ENCODE results near the gene UST. TPM values are rescaled to one million over a fixed set of nuclear protein-coding genes. Genes with fewer than 3 reads are reported as not detected.

The UST gene
- total and polyA plus RNA-seq, 2 of the 8 experiments (the other 6 are each of a cell fraction or from before 2014, with no cell fraction given): 13.5 to 34.5 TPM

GRCh38 chr6:149028767-149029405 is 282.1 kb downstream of the UST start:
- H3K27me3 ChIP-seq (replicated peaks in 1 of 4; ENCODE audit: control insufficient read depth in 3 of 4, extremely low read depth in 1 of 4, insufficient read depth in 3 of 4, low read length in 3 of 4): no peaks in the 10 kb centered on the region
- FAIRE-seq (peak; percentile 62), DNase-seq (ENCODE audit: low read depth in 1 of 2, low spot score in 2 of 2) (no peak)
- no peak overlapping the region for H2AFZ ChIP-seq (ENCODE audit: low read length)
- H2BK12ac ChIP-seq (ENCODE audit: low read depth, low read length): no peak overlapping the region
- H3K56ac ChIP-seq (replicated peaks; ENCODE audit: insufficient read length, low read depth, low read length): no peak overlapping the region
- no peak overlapping the region for H2BK20ac ChIP-seq (ENCODE audit: low read length)
- H3K79me2 ChIP-seq (ENCODE audit: control insufficient read depth in 1 of 2, insufficient read depth in 2 of 2, low read length in 2 of 2): no peaks in the 10 kb centered on the region
- H3K14ac ChIP-seq (ENCODE audit: insufficient read length): no peak overlapping the region
- H3K9ac ChIP-seq (replicated peaks in 1 of 4; ENCODE audit: extremely low read depth in 1 of 4, low read depth in 3 of 4, low read length in 3 of 4): no peak overlapping the region
- no peak overlapping the region for H4K8ac ChIP-seq (ENCODE audit: extremely low read depth, insufficient read depth, low read length)
- H2BK15ac ChIP-seq (ENCODE audit: low read length): no peak overlapping the region
- no peak overlapping the region for H2BK5ac ChIP-seq (ENCODE audit: low read depth, low read length)
- H3K4me2 ChIP-seq (ENCODE audit: insufficient read depth in 1 of 2, low read depth in 2 of 2, low read length in 2 of 2): no peak overlapping the region
- H3K27ac ChIP-seq (ENCODE audit: low read depth, low read length): no peak overlapping the region
- H3K9me3 ChIP-seq (ENCODE audit: insufficient read depth in 2 of 2, low read depth in 1 of 2, low read length in 1 of 2): no peaks in the 10 kb centered on the region
- H3K23ac ChIP-seq (ENCODE audit: insufficient read length): no peak overlapping the region
- H3K79me1 ChIP-seq (ENCODE audit: low read depth, low read length): no peaks in the 10 kb centered on the region
- no peak overlapping the region for H4K91ac ChIP-seq (replicated peaks; ENCODE audit: insufficient read length, low read length)
- ChIA-PET CTCF (ENCODE audit: partially characterized antibody) (interaction anchor here (0.6 to 6.2 kb wide), 41 partner anchors 8 to 708 kb away, joined by 3 to 52 read pairs (median 4); no protein-coding TSS in a partner anchor), POLR2A (ENCODE audit: partially characterized antibody) (interaction anchor here (0.8 to 1.2 kb wide), 2 partner anchors 14 to 38 kb away, joined by 3 read pairs; no protein-coding TSS in a partner anchor)
- H2AK5ac ChIP-seq (ENCODE audit: low read depth, low read length): no peak overlapping the region
- H3K4me3 ChIP-seq (ENCODE audit: extremely low read depth in 1 of 4, insufficient read depth in 2 of 4, low read depth in 3 of 4, low read length in 4 of 4): no peak overlapping the region
- H4K20me1 ChIP-seq (replicated peaks in 1 of 2; ENCODE audit: control insufficient read depth in 1 of 2, insufficient read depth in 2 of 2, low read length in 2 of 2): no peaks in the 10 kb centered on the region
- TF ChIP-seq CTCF (IDR thresholded peaks at IDR 0.05; ENCODE audit: control extremely low read depth in 1 of 3, insufficient read depth in 1 of 3, low read depth in 1 of 3, low read length in 3 of 3) (peak in 2 of 3 experiments; percentile 47 to 63; a peak in 2 of 4 replicates), SP2 (IDR thresholded peaks at IDR 0.05; ENCODE audit: low read length) (no peak), RAD21 (IDR thresholded peaks at IDR 0.05 in 1 of 2, conservative IDR thresholded peaks at IDR 0.05 in 1 of 2; ENCODE audit: low read depth in 2 of 2, low read length in 2 of 2) (peak; percentile 77 to 80)
- peaks cover 0 to 4% (median under 1%) of the 10 kb centered on the region in 4 experiments; a peak in 1 of 8 replicates for H3K36me3 ChIP-seq (ENCODE audit: control insufficient read depth in 2 of 4, insufficient read depth in 4 of 4, low read length in 3 of 4)
- no peaks in the 10 kb centered on the region for H3K23me2 ChIP-seq (ENCODE audit: low read depth, low read length)
- H3K18ac ChIP-seq (ENCODE audit: extremely low read depth, low read length): no peak overlapping the region
- WGBS, 2 experiments (ENCODE audit: extremely low coverage in 1 of 2, insufficient coverage in 1 of 2, insufficient read length in 1 of 2, insufficient replicate concordance in 2 of 2, low coverage in 1 of 2, low lambda C conversion rate in 2 of 2, missing lambda C conversion rate in 1 of 2): 54% methylated on average over 6 of the region's 6 CpGs; no CpG with 5 or more reads in 1 of the 2 experiments
- no peak overlapping the region for H3K4ac ChIP-seq (replicated peaks; ENCODE audit: insufficient read length, low read depth, low read length)
- H2BK120ac ChIP-seq (replicated peaks; ENCODE audit: low read depth, low read length): no peak overlapping the region
- H4K5ac ChIP-seq (ENCODE audit: insufficient read length, low read depth, low read length): no peak overlapping the region
- H3K4me1 ChIP-seq (replicated peaks in 1 of 4; ENCODE audit: control insufficient read depth in 3 of 4, insufficient read depth in 4 of 4, low read length in 3 of 4): 0 out of 7 replicates have a peak, but pooled peaks cover 0 to 2% (median 0%) of the 10 kb centered on the region in 4 experiments

Data from H1 (cell line).